ENCODE measurements around the gene APCDD1L.

DNA sequence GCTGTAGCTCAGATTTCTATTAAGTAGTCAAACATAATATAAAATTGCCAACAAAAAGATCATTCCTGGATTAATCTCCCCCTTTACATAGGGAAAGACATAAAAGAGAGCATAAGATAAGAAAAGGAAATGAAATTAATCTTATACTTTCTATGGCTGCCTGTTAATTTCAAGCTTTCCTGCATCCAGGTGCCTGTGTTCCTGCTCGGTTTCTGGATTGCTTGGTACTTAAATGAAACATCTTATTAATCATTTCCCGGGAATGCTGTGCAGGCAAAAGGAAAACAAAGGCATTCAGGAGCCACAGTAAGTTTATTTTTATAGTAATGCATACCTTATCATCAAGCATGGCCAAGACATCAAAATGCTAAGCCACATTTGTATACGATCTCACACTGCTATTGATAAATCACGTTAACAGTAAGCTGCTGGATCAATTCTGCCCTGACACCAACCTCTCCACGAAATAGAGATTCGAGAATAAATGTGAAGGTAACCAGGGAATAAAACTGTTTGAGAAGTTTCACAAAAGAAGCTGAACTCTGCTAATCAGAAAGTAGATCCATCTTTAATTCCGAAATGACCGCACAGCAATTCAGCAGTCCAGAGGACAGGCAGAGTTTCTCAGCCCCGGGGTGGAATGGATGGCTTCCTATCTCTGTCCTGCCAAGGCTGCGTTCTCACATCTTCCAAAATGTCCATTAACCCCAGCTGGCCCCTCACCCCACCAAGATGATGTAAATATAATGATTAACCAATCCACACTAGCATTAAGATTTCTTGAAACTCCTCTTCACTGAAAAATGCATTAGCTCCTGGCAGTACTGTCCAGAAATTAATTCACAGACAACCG lies 32.6 kb upstream of the APCDD1L start:
- no peak for TF ChIP-seq EZH2 (IDR thresholded peaks at IDR 0.05)
- TF ChIP-seq POLR2AphosphoS5 (IDR thresholded peaks at IDR 0.05; ENCODE audit: borderline replicate concordance, low read depth, low read length): no peak
- no peak for TF ChIP-seq FOXP2 (optimal IDR thresholded peaks at IDR 0.05; ENCODE audit: control extremely low read depth, extremely low read length, insufficient read depth)
